Measurements from ENCODE around the gene TRIM45. TPM values are rescaled to one million over a fixed set of nuclear protein-coding genes. Genes with fewer than 3 reads are reported as not detected.
A peak's percentile ranks its signal among the peaks of the same experiment; 100 is the strongest.

The TRIM45 gene
- total RNA-seq, 1 donor: 1.7 TPM

- TF ChIP-seq, protein P1, sequence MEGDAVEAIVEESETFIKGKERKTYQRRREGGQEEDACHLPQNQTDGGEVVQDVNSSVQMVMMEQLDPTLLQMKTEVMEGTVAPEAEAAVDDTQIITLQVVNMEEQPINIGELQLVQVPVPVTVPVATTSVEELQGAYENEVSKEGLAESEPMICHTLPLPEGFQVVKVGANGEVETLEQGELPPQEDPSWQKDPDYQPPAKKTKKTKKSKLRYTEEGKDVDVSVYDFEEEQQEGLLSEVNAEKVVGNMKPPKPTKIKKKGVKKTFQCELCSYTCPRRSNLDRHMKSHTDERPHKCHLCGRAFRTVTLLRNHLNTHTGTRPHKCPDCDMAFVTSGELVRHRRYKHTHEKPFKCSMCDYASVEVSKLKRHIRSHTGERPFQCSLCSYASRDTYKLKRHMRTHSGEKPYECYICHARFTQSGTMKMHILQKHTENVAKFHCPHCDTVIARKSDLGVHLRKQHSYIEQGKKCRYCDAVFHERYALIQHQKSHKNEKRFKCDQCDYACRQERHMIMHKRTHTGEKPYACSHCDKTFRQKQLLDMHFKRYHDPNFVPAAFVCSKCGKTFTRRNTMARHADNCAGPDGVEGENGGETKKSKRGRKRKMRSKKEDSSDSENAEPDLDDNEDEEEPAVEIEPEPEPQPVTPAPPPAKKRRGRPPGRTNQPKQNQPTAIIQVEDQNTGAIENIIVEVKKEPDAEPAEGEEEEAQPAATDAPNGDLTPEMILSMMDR (IDR thresholded peaks at IDR 0.05; ENCODE audit: insufficient read depth, low read depth, low read length): peak; percentile 83
Measured at GRCh38 chr1:117067533-117068370, 53.8 kb downstream of the TRIM45 start.

DNA sequence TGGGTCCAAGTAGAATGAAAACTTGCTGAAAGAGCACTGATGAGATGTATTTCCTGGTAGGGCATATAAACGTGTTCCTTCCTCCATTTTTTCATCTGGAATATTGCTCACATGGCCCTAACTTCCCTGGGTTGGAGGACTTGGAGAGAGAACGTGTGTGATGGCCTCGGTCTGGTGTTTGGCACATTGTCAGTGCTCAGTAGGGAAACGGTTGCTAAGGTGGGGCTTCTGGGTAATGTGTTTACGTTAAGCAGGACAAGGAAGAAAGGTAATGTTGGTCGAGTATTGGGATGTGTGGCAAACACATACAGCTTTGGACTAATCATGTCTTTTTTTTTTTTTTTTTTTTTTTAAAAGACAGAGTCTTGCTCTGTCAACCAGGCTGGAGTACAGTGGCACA lies 55.2 kb downstream of the TRIM45 start:
- TF ChIP-seq, protein P1 (IDR thresholded peaks at IDR 0.05; ENCODE audit: insufficient read depth, low read depth, low read length): no peak
- no peak overlapping the region for H3K4me3 ChIP-seq (ENCODE audit: low read depth, low read length)
- DNase-seq (ENCODE audit: low read depth): no peak

More at GRCh38 chr1:117067533-117068370, 53.8 kb downstream of the TRIM45 start:
- peak; percentile 69 for DNase-seq (ENCODE audit: low read depth)
- H3K4me3 ChIP-seq (ENCODE audit: low read depth, low read length): no peak overlapping the region

GRCh38 chr1:117061986-117062415 lies 59.5 kb downstream of the TRIM45 start:
- TF ChIP-seq, protein P1 (IDR thresholded peaks at IDR 0.05; ENCODE audit: insufficient read depth, low read depth, low read length): no peak
- no peak overlapping the region for H3K4me3 ChIP-seq (ENCODE audit: low read depth, low read length)
- peak; percentile 74 for DNase-seq (ENCODE audit: low read depth)

Small RNA genes within 50 kb of the gene (small RNA-seq; reads per million reads assigned to genes)
- gene MIR942: 20.0 reads per million, percentile 93 among the genes with 10 or more reads in this experiment

Other genes with a start within 250 kb of the TRIM45 start
- 22.5 and 22.9 TPM in 2 replicates for gene PTGFRN, start 211.8 kb downstream of the TRIM45 start, total RNA-seq
- under 0.01 TPM in 2 replicates for gene CD101, start 120.0 kb downstream of the TRIM45 start, total RNA-seq
- 15.1 and 21.2 TPM in 2 replicates for gene TTF2, start 61.4 kb downstream of the TRIM45 start, total RNA-seq
- not detected in 2 replicates for gene VTCN1, start 89.2 kb upstream of the TRIM45 start, total RNA-seq
- gene MAN1A2, start 245.7 kb upstream of the TRIM45 start, total RNA-seq: 63.5 and 78.2 TPM in 2 replicates

All from fibroblast of villous mesenchyme (primary cell).